Neural cell (in vitro differentiated cells): ENCODE measurements around the gene PRSS53.

ENCODE experiments used
- CTCF ChIP-seq: fragments of 450-650 bp; IDR thresholded peaks from 2 replicates; pipeline ENCODE4 v1.5.1; 2014; ENCODE audit warnings: antibody characterized with exemption, mild to moderate bottlenecking, moderate library complexity; ENCODE audit not compliant: poor library complexity, severe bottlenecking
- EP300 ChIP-seq: fragments of 450-650 bp; conservative IDR thresholded peaks from 2 replicates; pipeline ENCODE4 v1.6.1; 2014; ENCODE audit warnings: antibody characterized with exemption, mild to moderate bottlenecking, moderate library complexity; ENCODE audit not compliant: poor library complexity, severe bottlenecking
- EZH2 ChIP-seq: fragments of 200-600, 300-800 bp; shearing (Covaris generic), sonication (generic); IDR thresholded peaks from 2 replicates; pipeline ENCODE4 v1.6.1; 2014; ENCODE audit warnings: antibody characterized with exemption, low read length, borderline replicate concordance, mild to moderate bottlenecking; ENCODE audit not compliant: insufficient read depth, poor library complexity, severe bottlenecking
- POLR2AphosphoS5 ChIP-seq: IDR thresholded peaks from 2 replicates; pipeline ENCODE4 v1.6.1; 2012
- RAD21 ChIP-seq: fragments of 450-650 bp; conservative IDR thresholded peaks from 2 replicates; pipeline ENCODE4 v1.6.1; 2014; ENCODE audit warnings: antibody characterized with exemption, mild to moderate bottlenecking, moderate library complexity

DNA sequence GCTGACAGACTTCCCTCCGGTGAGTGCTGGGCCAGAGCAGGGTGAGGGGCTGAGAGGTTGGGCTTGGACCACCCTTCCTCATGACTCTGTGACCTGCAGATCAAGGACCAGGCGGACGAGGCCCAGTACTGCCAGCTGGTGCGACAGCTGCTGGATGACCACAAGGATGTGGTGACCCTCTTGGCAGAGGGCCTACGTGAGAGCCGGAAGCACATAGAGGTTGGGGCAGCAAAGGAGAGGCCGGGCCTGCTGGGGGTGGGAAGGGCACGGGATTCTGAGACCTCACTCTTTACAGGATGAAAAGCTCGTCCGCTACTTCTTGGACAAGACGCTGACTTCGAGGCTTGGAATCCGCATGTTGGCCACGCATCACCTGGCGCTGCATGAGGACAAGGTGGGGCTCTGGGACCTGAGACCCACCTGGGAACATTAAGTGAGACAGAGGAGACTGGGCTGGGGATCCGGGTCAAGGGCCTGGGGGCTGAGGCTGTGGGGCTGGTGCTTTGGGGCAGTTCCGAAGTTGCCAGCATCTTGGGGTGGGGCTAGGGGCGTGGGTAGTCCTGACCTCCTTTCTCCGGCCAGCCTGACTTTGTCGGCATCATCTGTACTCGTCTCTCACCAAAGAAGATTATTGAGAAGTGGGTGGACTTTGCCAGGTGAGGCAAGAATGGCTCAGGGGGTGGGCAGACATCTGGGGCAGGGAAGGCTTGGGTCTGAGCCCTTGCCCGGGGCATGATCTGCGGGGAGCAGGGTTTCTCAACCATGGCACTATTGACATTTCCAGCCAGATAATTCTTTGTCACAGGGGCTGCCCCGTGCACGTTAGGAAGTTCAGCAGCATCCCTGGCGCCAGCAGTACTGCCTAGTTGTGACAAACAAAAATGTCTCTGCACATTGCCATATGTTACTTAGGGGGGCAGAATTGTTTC is 21.6 kb upstream of the PRSS53 start:
- TF ChIP-seq EP300: no peak
- TF ChIP-seq CTCF: no peak
- no peak for TF ChIP-seq RAD21
- TF ChIP-seq EZH2: no peak
- TF ChIP-seq POLR2AphosphoS5: no peak
